Measurements from ENCODE around the gene SEMA3E. TPM values are rescaled to one million over a fixed set of nuclear protein-coding genes. Genes with fewer than 3 reads are reported as not detected.

Gene SEMA3E
- total RNA-seq, 1 experiment from 2014 or later: 3.6 TPM

- ChIA-PET CTCF (no interaction called here), POLR2A (ENCODE audit: unreplicated experiment) (no interaction called here)
- H3K27me3 ChIP-seq (ENCODE audit: low read length): 0 out of 2 replicates have a peak, but pooled peaks cover 3% of the 10 kb centered on the region
- TF ChIP-seq EZH2 (IDR thresholded peaks at IDR 0.05; ENCODE audit: low read length, unreplicated experiment) (no peak), EZH2phosphoT487 (IDR thresholded peaks at IDR 0.05; ENCODE audit: borderline replicate concordance, low read length) (no peak)
- TF ChIP-seq, protein P1, sequence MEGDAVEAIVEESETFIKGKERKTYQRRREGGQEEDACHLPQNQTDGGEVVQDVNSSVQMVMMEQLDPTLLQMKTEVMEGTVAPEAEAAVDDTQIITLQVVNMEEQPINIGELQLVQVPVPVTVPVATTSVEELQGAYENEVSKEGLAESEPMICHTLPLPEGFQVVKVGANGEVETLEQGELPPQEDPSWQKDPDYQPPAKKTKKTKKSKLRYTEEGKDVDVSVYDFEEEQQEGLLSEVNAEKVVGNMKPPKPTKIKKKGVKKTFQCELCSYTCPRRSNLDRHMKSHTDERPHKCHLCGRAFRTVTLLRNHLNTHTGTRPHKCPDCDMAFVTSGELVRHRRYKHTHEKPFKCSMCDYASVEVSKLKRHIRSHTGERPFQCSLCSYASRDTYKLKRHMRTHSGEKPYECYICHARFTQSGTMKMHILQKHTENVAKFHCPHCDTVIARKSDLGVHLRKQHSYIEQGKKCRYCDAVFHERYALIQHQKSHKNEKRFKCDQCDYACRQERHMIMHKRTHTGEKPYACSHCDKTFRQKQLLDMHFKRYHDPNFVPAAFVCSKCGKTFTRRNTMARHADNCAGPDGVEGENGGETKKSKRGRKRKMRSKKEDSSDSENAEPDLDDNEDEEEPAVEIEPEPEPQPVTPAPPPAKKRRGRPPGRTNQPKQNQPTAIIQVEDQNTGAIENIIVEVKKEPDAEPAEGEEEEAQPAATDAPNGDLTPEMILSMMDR (conservative IDR thresholded peaks at IDR 0.05; ENCODE audit: low read depth, low read length): no peak
- no peak overlapping the region for H2AFZ ChIP-seq (ENCODE audit: low read length)
- no peak overlapping the region for H3K27ac ChIP-seq (ENCODE audit: low read length)
- BruUV-seq (replicated peaks): no TSS peak
- intact Hi-C loops (cut with micrococcal nuclease): no loop called here
- no peaks in the 10 kb centered on the region for H3K79me2 ChIP-seq (ENCODE audit: low read length)
- H3K4me3 ChIP-seq (ENCODE audit: low read length): no peak overlapping the region
- H4K20me1 ChIP-seq (ENCODE audit: low read length): no peaks in the 10 kb centered on the region
- no peaks in the 10 kb centered on the region for H3F3A ChIP-seq (ENCODE audit: low read length, unreplicated experiment)
- no peak overlapping the region for H3K4me2 ChIP-seq (ENCODE audit: low read length)
- no peaks in the 10 kb centered on the region for H3K36me3 ChIP-seq (ENCODE audit: low read depth, low read length)
- no peaks in the 10 kb centered on the region for H3K9me3 ChIP-seq (ENCODE audit: low read length)
- no peak overlapping the region for H3K9ac ChIP-seq (ENCODE audit: low read length)
- ATAC-seq (no peak), DNase-seq (no peak)
- no peaks in the 10 kb centered on the region for H3K4me1 ChIP-seq (ENCODE audit: insufficient read depth, low read length)
- no peaks in the 10 kb centered on the region for H3K9me2 ChIP-seq (replicated peaks; ENCODE audit: low read length)
Observed at GRCh38 chr7:83691095-83691494, 42.2 kb upstream of the SEMA3E start.

DNA sequence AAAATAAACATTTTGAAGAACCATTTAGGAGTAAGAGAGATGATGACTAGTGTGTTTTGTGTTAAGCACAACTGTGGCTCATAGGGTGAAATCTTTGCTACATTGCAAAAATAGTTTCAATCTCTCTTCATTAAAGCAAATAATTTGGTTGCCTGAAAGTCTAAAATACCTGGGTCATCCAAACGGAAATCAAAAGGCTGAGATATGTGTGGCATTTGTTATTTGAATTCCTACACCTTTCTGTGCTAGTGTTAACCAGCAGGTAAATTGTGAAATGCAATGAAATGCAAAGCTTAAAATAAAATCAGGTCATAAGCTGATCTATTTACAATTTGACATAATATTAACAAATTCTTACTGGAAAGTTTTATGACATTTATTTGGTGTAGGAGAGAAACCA, 40.9 kb upstream of the SEMA3E start:
- Histone ChIP-seq H3K27me3 (ENCODE audit: low read length) (0 out of 2 replicates have a peak, but pooled peaks cover 3% of the 10 kb centered on the region), H3K36me3 (ENCODE audit: low read depth, low read length) (no peaks in the 10 kb centered on the region), H3K4me2 (ENCODE audit: low read length) (no peak overlapping the region), H3K9ac (ENCODE audit: low read length) (no peak overlapping the region), H3K9me2 (replicated peaks; ENCODE audit: low read length) (no peaks in the 10 kb centered on the region), H3K9me3 (ENCODE audit: low read length) (no peaks in the 10 kb centered on the region), H3K27ac (ENCODE audit: low read length) (no peak overlapping the region), H3K4me3 (ENCODE audit: low read length) (no peak overlapping the region), H3F3A (ENCODE audit: low read length, unreplicated experiment) (no peaks in the 10 kb centered on the region), H2AFZ (ENCODE audit: low read length) (no peak overlapping the region), H3K79me2 (ENCODE audit: low read length) (no peaks in the 10 kb centered on the region), H3K4me1 (ENCODE audit: insufficient read depth, low read length) (no peaks in the 10 kb centered on the region), H4K20me1 (ENCODE audit: low read length) (no peaks in the 10 kb centered on the region)
- ATAC-seq: no peak
- TF ChIP-seq EZH2phosphoT487 (IDR thresholded peaks at IDR 0.05; ENCODE audit: borderline replicate concordance, low read length): no peak
- TF ChIP-seq, protein P1 (conservative IDR thresholded peaks at IDR 0.05; ENCODE audit: low read depth, low read length): no peak
- no peak for TF ChIP-seq EZH2 (IDR thresholded peaks at IDR 0.05; ENCODE audit: low read length, unreplicated experiment)
- POLR2A ChIA-PET (ENCODE audit: unreplicated experiment): no interaction called here
- DNase-seq: no peak
- no TSS peak for BruUV-seq (replicated peaks)
- intact Hi-C loops (cut with micrococcal nuclease): no loop called here
- CTCF ChIA-PET: no interaction called here

- Histone ChIP-seq H3K27me3 (ENCODE audit: low read length) (0 out of 2 replicates have a peak, but pooled peaks cover 3% of the 10 kb centered on the region), H3F3A (ENCODE audit: low read length, unreplicated experiment) (no peaks in the 10 kb centered on the region), H3K27ac (ENCODE audit: low read length) (no peak overlapping the region), H4K20me1 (ENCODE audit: low read length) (no peaks in the 10 kb centered on the region), H3K36me3 (ENCODE audit: low read depth, low read length) (no peaks in the 10 kb centered on the region), H3K9me2 (replicated peaks; ENCODE audit: low read length) (no peaks in the 10 kb centered on the region), H3K4me1 (ENCODE audit: insufficient read depth, low read length) (peaks cover 4% of the 10 kb centered on the region; the same call in 1 of the 2 replicates), H3K9me3 (ENCODE audit: low read length) (no peaks in the 10 kb centered on the region), H3K4me3 (ENCODE audit: low read length) (no peak overlapping the region), H2AFZ (ENCODE audit: low read length) (no peak overlapping the region), H3K79me2 (ENCODE audit: low read length) (no peaks in the 10 kb centered on the region), H3K4me2 (ENCODE audit: low read length) (no peak overlapping the region), H3K9ac (ENCODE audit: low read length) (no peak overlapping the region)
- ATAC-seq: no peak
- no peak for DNase-seq
- TF ChIP-seq EZH2phosphoT487 (IDR thresholded peaks at IDR 0.05; ENCODE audit: borderline replicate concordance, low read length): no peak
- TF ChIP-seq, protein P1 (conservative IDR thresholded peaks at IDR 0.05; ENCODE audit: low read depth, low read length): no peak
- TF ChIP-seq EZH2 (IDR thresholded peaks at IDR 0.05; ENCODE audit: low read length, unreplicated experiment): no peak
- ChIA-PET CTCF (no interaction called here), POLR2A (ENCODE audit: unreplicated experiment) (no interaction called here)
- no TSS peak for BruUV-seq (replicated peaks)
- intact Hi-C loops (cut with micrococcal nuclease): no loop called here
Observed at GRCh38 chr7:83686416-83686815, 37.5 kb upstream of the SEMA3E start.

All from PC-3 (cell line).